GM18951 (cell line): ENCODE measurements around the gene SCN7A.
"Not testable (repeated sequence)": the region's sequence is repeated elsewhere in the genome, so short reads cannot be mapped to it uniquely, and the experiment has no call there.

Source experiments
- POLR2A ChIP-seq: IDR thresholded peaks from 4 replicates; pipeline ENCODE4 v1.6.1; 2011; ENCODE audit warnings: mild to moderate bottlenecking; ENCODE audit not compliant: insufficient read length, insufficient read depth; ENCODE audit errors: extremely low read depth
- in situ Hi-C: fragments of 300-500 bp; cut with MboI; formaldehyde crosslinking; loops from one replicate; pipeline ENCODE4 v1.12.0; 2022; ENCODE audit warnings: low sequenced_read_pairs, mixed read lengths, inconsistent platforms; ENCODE audit not compliant: unreplicated experiment

Gene SCN7A

GRCh38 chr2:166485558-166486178 lies 8.4 kb downstream of the SCN7A start:
- in situ Hi-C loops: no loop called here

GRCh38 chr2:166472332-166472731 lies 21.7 kb downstream of the SCN7A start:
- TF ChIP-seq POLR2A: no peak
- in situ Hi-C loops: no loop called here

More at GRCh38 chr2:166485558-166486178, 8.4 kb downstream of the SCN7A start:
- no peak for TF ChIP-seq POLR2A

- TF ChIP-seq POLR2A: no peak
- in situ Hi-C loops: no loop called here
Observed at GRCh38 chr2:166468124-166469024, 25.7 kb downstream of the SCN7A start.

- in situ Hi-C loops: no loop called here
- no peak for TF ChIP-seq POLR2A
Observed at GRCh38 chr2:166464187-166464586, 29.9 kb downstream of the SCN7A start.

GRCh38 chr2:166463640-166464039 lies 30.4 kb downstream of the SCN7A start:
- in situ Hi-C loops: no loop called here
- TF ChIP-seq POLR2A: no peak

- TF ChIP-seq POLR2A: no peak
- in situ Hi-C loops: no loop called here
Observed at GRCh38 chr2:166458674-166459073, 35.4 kb downstream of the SCN7A start.

GRCh38 chr2:166455823-166456222 lies 38.2 kb downstream of the SCN7A start:
- in situ Hi-C loops: not testable (repeated sequence)

GRCh38 chr2:166454006-166454595 lies 39.9 kb downstream of the SCN7A start:
- in situ Hi-C loops: no loop called here
- TF ChIP-seq POLR2A: no peak

GRCh38 chr2:166451468-166451867 lies 42.6 kb downstream of the SCN7A start:
- no peak for TF ChIP-seq POLR2A
- in situ Hi-C loops: no loop called here

GRCh38 chr2:166449439-166449838 lies 44.6 kb downstream of the SCN7A start:
- no peak for TF ChIP-seq POLR2A
- in situ Hi-C loops: no loop called here

GRCh38 chr2:166448106-166448505 lies 45.9 kb downstream of the SCN7A start:
- no peak for TF ChIP-seq POLR2A
- in situ Hi-C loops: no loop called here

- in situ Hi-C loops: no loop called here
- no peak for TF ChIP-seq POLR2A
Observed at GRCh38 chr2:166444306-166444705, 49.7 kb downstream of the SCN7A start.

GRCh38 chr2:166440313-166440712 lies 53.7 kb downstream of the SCN7A start:
- TF ChIP-seq POLR2A: no peak
- in situ Hi-C loops: no loop called here

- TF ChIP-seq POLR2A: no peak
- in situ Hi-C loops: no loop called here
Observed at GRCh38 chr2:166439078-166439477, 55.0 kb downstream of the SCN7A start.
